Endodermal cell (in vitro differentiated cells): ENCODE data around the gene SNRPA1. TPM values are rescaled to one million over a fixed set of nuclear protein-coding genes. Genes with fewer than 3 reads are reported as not detected.

Experiments used
- DNase-seq: peaks from one replicate; pipeline ENCODE4 v3.0.0-alpha.2; 2017
- H3K27ac ChIP-seq: 2 replicates; pipeline ENCODE4 v1.5.1; 2013; ENCODE audit warnings: mild to moderate bottlenecking, low read depth, low read length, moderate library complexity
- H3K27me3 ChIP-seq: 2 replicates; pipeline ENCODE4 v1.6.1; 2013; ENCODE audit warnings: mild to moderate bottlenecking, low read length, moderate library complexity; ENCODE audit not compliant: insufficient read depth, control insufficient read depth, poor library complexity, severe bottlenecking
- H3K36me3 ChIP-seq: 2 replicates; pipeline ENCODE4 v1.7.0; 2013; ENCODE audit warnings: mild to moderate bottlenecking, low read length, moderate library complexity; ENCODE audit not compliant: control insufficient read depth, insufficient read depth
- H3K4me1 ChIP-seq: one replicate; pipeline ENCODE4 v1.7.0; 2013; ENCODE audit warnings: low read length; ENCODE audit not compliant: control insufficient read depth, insufficient read depth
- H3K4me3 ChIP-seq: 2 replicates; pipeline ENCODE4 v1.5.1; 2013; ENCODE audit warnings: mild to moderate bottlenecking, low read length, moderate library complexity
- H3K9ac ChIP-seq: 2 replicates; pipeline ENCODE4 v1.6.1; 2013; ENCODE audit warnings: mild to moderate bottlenecking, low read length, moderate library complexity; ENCODE audit not compliant: poor library complexity, severe bottlenecking; ENCODE audit errors: extremely low read depth
- H3K9me3 ChIP-seq: 2 replicates; pipeline ENCODE4 v1.6.1; 2013; ENCODE audit warnings: mild to moderate bottlenecking, low read length, moderate library complexity; ENCODE audit not compliant: control insufficient read depth
- H3K27ac Mint-ChIP-seq: 2 replicates; pipeline ENCODE4 v1.8.0; 2020; ENCODE audit warnings: mixed read lengths
- H3K27me3 Mint-ChIP-seq: 2 replicates; pipeline ENCODE4 v1.8.0; 2021; ENCODE audit warnings: mild to moderate bottlenecking, mixed read lengths; ENCODE audit not compliant: insufficient read depth
- H3K36me3 Mint-ChIP-seq: 2 replicates; pipeline ENCODE4 v1.8.0; 2020; ENCODE audit warnings: low read depth, mixed read lengths
- H3K4me1 Mint-ChIP-seq: 2 replicates; pipeline ENCODE4 v1.8.0; 2020; ENCODE audit warnings: mixed read lengths
- H3K4me3 Mint-ChIP-seq: 2 replicates; pipeline ENCODE4 v1.8.0; 2020; ENCODE audit warnings: mild to moderate bottlenecking, moderate library complexity, mixed read lengths
- H3K9me3 Mint-ChIP-seq: 2 replicates; pipeline ENCODE4 v1.8.0; 2020; ENCODE audit warnings: mild to moderate bottlenecking, mixed read lengths
- WGBS, 2 experiments: methylation state at CpG; one replicate each; pipeline versions ENCODE4 v1.1.5 to v1.1.7; 2013; ENCODE audit warnings: missing lambda C conversion rate in 2 of 2, mixed read lengths in 1 of 2; ENCODE audit not compliant: insufficient coverage in 1 of 2, insufficient read length in 1 of 2; 5-methylcytosine and 5-hydroxymethylcytosine counted together
- total RNA-seq, 2 donors: library from RNA; stranded (reverse); fragmentation: NEBNext Ultra II Directional in 1 of 2; extraction: Animal tissue kit (Norgen Biotek cat#: 25700) in 1 of 2; gene quantifications; 2 replicates in 1 of 2; 3 replicates in 1 of 2; pipeline ENCODE4 v1.2.1, GENCODE V29; 2021
- TF ChIP-seq, protein P1 (sequence below): fragments of 200-600 bp; sonication (generic); conservative IDR thresholded peaks from 2 replicates; pipeline ENCODE4 v1.5.0; 2021; ENCODE audit warnings: antibody characterized with exemption, mild to moderate bottlenecking

Gene SNRPA1
- total RNA-seq, 2 donors from 2014 or later = 111 to 140 TPM

- H3K4me1 ChIP-seq = no peaks in the 10 kb centered on the region
- Mint-ChIP-seq H3K27me3 (peaks cover 9% of the 10 kb centered on the region), H3K27ac (no peak overlapping the region), H3K4me3 (no peak overlapping the region), H3K4me1 (no peaks in the 10 kb centered on the region), H3K36me3 (no peaks in the 10 kb centered on the region), H3K9me3 (no peaks in the 10 kb centered on the region)
- no peak overlapping the region for H3K4me3 ChIP-seq
- peak; percentile 17 for DNase-seq
- no peak overlapping the region for H3K27ac ChIP-seq
- TF ChIP-seq, protein P1, sequence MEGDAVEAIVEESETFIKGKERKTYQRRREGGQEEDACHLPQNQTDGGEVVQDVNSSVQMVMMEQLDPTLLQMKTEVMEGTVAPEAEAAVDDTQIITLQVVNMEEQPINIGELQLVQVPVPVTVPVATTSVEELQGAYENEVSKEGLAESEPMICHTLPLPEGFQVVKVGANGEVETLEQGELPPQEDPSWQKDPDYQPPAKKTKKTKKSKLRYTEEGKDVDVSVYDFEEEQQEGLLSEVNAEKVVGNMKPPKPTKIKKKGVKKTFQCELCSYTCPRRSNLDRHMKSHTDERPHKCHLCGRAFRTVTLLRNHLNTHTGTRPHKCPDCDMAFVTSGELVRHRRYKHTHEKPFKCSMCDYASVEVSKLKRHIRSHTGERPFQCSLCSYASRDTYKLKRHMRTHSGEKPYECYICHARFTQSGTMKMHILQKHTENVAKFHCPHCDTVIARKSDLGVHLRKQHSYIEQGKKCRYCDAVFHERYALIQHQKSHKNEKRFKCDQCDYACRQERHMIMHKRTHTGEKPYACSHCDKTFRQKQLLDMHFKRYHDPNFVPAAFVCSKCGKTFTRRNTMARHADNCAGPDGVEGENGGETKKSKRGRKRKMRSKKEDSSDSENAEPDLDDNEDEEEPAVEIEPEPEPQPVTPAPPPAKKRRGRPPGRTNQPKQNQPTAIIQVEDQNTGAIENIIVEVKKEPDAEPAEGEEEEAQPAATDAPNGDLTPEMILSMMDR = no peak
- no peaks in the 10 kb centered on the region for H3K9me3 ChIP-seq
- no peaks in the 10 kb centered on the region for H3K27me3 ChIP-seq
- 91 to 97% methylated on average over 14 to 17 of the region's 17 CpGs for WGBS, 2 experiments
- H3K9ac ChIP-seq = no peak overlapping the region
- no peaks in the 10 kb centered on the region for H3K36me3 ChIP-seq
Measured at GRCh38 chr15:101322854-101323477, 27.9 kb upstream of the SNRPA1 start.

DNA sequence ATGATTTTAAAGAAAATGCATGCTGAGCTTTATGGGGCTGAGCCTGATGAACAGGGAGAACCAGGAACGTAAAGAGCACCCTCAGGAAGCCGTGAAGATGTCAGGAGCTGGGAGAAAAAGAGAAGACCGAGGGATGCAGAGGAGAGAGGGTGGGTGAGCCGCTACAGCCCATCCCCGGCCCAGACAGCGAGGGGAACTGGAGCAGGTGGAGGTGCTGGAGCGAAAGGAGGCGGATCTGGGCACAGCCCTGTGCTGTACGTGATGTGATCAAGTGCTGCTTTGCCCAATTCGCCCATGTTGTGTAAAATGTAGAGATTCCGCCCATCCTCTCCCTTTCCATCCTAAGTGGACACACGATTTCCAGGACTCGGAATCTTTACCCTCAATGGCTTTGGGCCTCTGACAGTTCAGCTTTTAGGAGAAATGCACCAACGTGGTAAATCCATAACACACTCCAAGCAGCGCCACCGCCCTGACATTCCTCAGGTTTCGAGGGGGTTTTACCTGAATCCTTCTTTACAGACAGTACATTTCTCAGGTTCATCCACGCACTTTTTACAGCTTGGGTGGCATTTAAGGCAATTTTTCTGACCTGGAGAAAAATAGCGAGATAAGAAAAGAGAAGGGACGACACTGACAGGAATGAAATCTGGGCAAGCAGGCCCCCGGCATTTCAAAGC, 27.1 kb upstream of the SNRPA1 start:
- no peaks in the 10 kb centered on the region for H3K4me1 Mint-ChIP-seq
- H3K36me3 Mint-ChIP-seq = no peaks in the 10 kb centered on the region
- H3K9me3 ChIP-seq = no peaks in the 10 kb centered on the region
- H3K4me3 ChIP-seq = no peak overlapping the region
- H3K4me3 Mint-ChIP-seq = no peak overlapping the region
- TF ChIP-seq, protein P1 = no peak
- H3K27ac ChIP-seq = no peak overlapping the region
- H3K9me3 Mint-ChIP-seq = no peaks in the 10 kb centered on the region
- H3K27ac Mint-ChIP-seq = no peak overlapping the region
- WGBS, 2 experiments = 90 to 95% methylated on average over 19 to 20 of the region's 21 CpGs
- DNase-seq = peak; percentile 24
- H3K36me3 ChIP-seq = no peaks in the 10 kb centered on the region
- H3K9ac ChIP-seq = no peak overlapping the region
- no peaks in the 10 kb centered on the region for H3K4me1 ChIP-seq
- peaks cover 5% of the 10 kb centered on the region for H3K27me3 Mint-ChIP-seq
- no peaks in the 10 kb centered on the region for H3K27me3 ChIP-seq

GRCh38 chr15:101320501-101321052, 25.5 kb upstream of the SNRPA1 start:
- H3K4me3 Mint-ChIP-seq = no peak overlapping the region
- Histone ChIP-seq H3K27ac (no peak overlapping the region), H3K36me3 (no peaks in the 10 kb centered on the region), H3K9me3 (no peaks in the 10 kb centered on the region), H3K27me3 (no peaks in the 10 kb centered on the region), H3K4me1 (no peaks in the 10 kb centered on the region), H3K9ac (no peak overlapping the region), H3K4me3 (no peak overlapping the region)
- H3K27me3 Mint-ChIP-seq = peaks cover 5% of the 10 kb centered on the region
- no peaks in the 10 kb centered on the region for H3K4me1 Mint-ChIP-seq
- H3K36me3 Mint-ChIP-seq = no peaks in the 10 kb centered on the region
- 80 to 90% methylated on average over 15 to 21 of the region's 21 CpGs for WGBS, 2 experiments
- H3K9me3 Mint-ChIP-seq = no peaks in the 10 kb centered on the region
- peak; percentile 85 for DNase-seq
- H3K27ac Mint-ChIP-seq = no peak overlapping the region
- TF ChIP-seq, protein P1 = peak; percentile 69
